Measurements from ENCODE around the gene DEPDC7.
"Not testable (repeated sequence)": the region's sequence is repeated elsewhere in the genome, so short reads cannot be mapped to it uniquely, and the experiment has no call there.

Gene DEPDC7

DNA sequence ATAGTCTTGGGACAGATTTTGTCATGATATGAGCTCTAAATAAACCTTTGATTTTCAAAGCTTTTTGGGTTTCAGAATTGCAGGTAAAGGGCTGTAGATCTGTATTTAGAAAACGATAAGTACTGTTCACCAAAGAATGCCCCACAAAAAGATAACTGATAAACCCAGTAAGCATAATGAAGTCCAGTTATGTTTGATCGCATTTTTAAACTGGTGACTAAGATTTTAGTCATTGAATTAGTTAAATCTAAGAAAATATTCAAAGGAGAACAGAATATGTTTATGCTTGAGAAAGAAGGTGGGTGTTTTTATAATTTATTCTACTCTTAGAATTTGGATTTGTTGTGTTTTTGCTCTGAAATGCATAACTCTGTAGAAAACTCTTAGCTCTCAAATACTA, 11.6 kb downstream of the DEPDC7 start:
- no peaks in the 10 kb centered on the region for H3K9me3 ChIP-seq (replicated peaks; ENCODE audit: low read length)
- no peaks in the 10 kb centered on the region for H3K27me3 ChIP-seq (ENCODE audit: control insufficient read depth, insufficient read depth, low read length)
- H3K9ac ChIP-seq (ENCODE audit: low read depth, low read length): no peak overlapping the region
- H3K36me3 ChIP-seq (ENCODE audit: insufficient read depth, low read length): peaks cover 12% of the 10 kb centered on the region
- H3K4me1 ChIP-seq (ENCODE audit: control insufficient read depth, insufficient read depth, low read length): peaks cover 14% of the 10 kb centered on the region
- H3K4me2 ChIP-seq (ENCODE audit: low read length): peak overlapping the region; percentile 44
- no peak overlapping the region for H3K4me3 ChIP-seq (ENCODE audit: low read length)

DNA sequence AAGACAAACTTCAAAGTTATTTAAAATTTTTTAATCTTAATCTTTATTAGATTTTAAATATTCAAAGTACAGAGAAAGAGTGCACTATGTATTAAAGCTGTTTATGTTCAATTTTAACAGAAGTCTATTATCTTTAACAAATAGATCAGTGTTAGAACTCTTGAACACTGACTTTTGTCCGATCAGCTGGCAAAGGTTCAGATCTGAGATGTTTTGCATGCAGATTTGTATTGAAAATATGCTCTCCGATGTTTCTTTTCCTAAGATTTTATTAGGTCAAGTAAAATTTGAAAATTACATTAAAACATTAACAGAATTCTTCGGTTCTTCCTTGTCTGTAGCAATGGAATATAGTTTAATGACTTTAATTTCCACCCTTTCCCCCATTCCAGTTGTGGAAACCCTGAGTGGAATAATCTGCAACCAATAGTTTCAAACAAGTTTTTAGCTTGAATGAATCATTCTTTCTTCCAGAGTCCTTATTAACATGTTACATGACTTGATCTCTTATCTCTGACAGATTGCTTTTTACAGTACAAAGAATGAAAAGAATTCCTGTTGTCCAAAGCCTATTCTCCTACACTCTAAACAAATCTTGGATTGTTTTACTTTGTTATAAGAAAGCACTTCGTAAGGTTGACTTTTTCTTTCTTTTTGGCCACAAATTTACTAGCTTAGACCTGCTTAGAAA, 12.3 kb downstream of the DEPDC7 start:
- Histone ChIP-seq H3K9me3 (replicated peaks; ENCODE audit: low read length) (no peaks in the 10 kb centered on the region), H3K4me2 (ENCODE audit: low read length) (no peak overlapping the region), H3K9ac (ENCODE audit: low read depth, low read length) (no peak overlapping the region), H3K4me1 (ENCODE audit: control insufficient read depth, insufficient read depth, low read length) (peaks cover 14% of the 10 kb centered on the region), H3K4me3 (ENCODE audit: low read length) (no peak overlapping the region), H3K36me3 (ENCODE audit: insufficient read depth, low read length) (peaks cover 14% of the 10 kb centered on the region), H3K27me3 (ENCODE audit: control insufficient read depth, insufficient read depth, low read length) (no peaks in the 10 kb centered on the region)

DNA sequence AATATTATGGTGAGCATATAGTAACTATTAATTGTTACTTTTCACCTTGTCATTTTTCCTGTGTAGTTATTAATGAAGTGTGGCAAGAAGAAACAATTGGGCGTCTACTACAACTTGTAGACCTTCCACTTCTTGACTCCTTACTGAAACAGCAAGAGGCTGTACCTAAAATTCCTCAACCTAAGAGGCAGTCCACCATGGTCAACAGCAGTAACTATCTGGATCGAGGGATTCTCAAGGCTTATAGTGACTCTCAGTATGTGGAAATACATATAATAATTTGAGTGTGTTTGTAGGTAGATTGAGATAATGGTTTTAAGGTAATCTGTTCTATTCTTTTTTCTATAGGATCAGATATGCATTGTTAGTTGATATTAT, 12.8 kb downstream of the DEPDC7 start:
- H3K9me3 ChIP-seq (replicated peaks; ENCODE audit: low read length): no peaks in the 10 kb centered on the region
- H3K27me3 ChIP-seq (ENCODE audit: control insufficient read depth, insufficient read depth, low read length): no peaks in the 10 kb centered on the region
- peaks cover 14% of the 10 kb centered on the region for H3K4me1 ChIP-seq (ENCODE audit: control insufficient read depth, insufficient read depth, low read length)
- peaks cover 18% of the 10 kb centered on the region for H3K36me3 ChIP-seq (ENCODE audit: insufficient read depth, low read length)
- H3K4me3 ChIP-seq (ENCODE audit: low read length): no peak overlapping the region
- H3K4me2 ChIP-seq (ENCODE audit: low read length): no peak overlapping the region
- no peak overlapping the region for H3K9ac ChIP-seq (ENCODE audit: low read depth, low read length)

DNA sequence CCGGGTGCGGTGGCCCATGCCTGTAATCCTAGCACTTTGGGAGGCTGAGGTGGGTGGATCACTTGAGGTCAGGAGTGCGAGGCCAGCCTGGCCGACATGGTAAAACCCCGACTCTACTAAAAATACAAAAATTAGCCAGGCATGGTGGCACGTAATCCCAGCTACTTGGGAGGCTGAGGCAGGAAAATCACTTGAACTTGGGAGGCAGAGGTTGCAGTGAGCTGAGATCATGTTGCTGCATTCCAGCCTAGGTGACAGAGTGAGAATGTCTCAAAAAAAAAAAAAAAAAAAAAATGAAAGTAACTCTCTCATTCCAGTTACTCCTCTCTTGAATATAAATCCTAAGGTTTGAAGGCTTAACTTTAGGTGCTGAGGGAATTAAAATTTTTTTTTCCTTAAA, 13.5 kb downstream of the DEPDC7 start:
- H3K9me3 ChIP-seq (replicated peaks; ENCODE audit: low read length); H3K4me2 ChIP-seq (ENCODE audit: low read length); H3K9ac ChIP-seq (ENCODE audit: low read depth, low read length); H3K4me3 ChIP-seq (ENCODE audit: low read length); H3K27me3 ChIP-seq (ENCODE audit: control insufficient read depth, insufficient read depth, low read length): not testable (repeated sequence)
- H3K4me1 ChIP-seq (ENCODE audit: control insufficient read depth, insufficient read depth, low read length): peaks cover 14% of the 10 kb centered on the region
- H3K36me3 ChIP-seq (ENCODE audit: insufficient read depth, low read length): peaks cover 22% of the 10 kb centered on the region

DNA sequence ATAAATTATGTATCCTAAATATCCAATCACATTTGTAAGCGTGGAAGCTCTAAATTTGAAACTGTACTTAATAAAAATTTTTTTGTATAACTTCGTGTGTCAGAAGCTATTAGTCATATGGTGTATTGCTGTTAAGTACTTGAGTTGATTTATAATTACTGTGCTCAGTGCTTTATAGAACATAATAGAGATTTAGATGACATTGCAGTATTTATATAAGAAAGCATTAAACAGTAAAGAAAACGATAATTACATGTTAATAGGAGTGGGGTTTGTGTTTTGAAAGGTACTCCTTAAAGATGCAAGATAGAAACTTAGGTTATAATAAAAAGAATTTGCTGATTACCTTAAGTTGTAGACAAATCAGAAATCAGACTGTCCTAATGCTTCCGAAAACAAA, 17.8 kb downstream of the DEPDC7 start:
- Histone ChIP-seq H3K9me3 (replicated peaks; ENCODE audit: low read length) (no peaks in the 10 kb centered on the region), H3K4me2 (ENCODE audit: low read length) (no peak overlapping the region), H3K9ac (ENCODE audit: low read depth, low read length) (no peak overlapping the region), H3K4me3 (ENCODE audit: low read length) (no peak overlapping the region), H3K4me1 (ENCODE audit: control insufficient read depth, insufficient read depth, low read length) (no peaks in the 10 kb centered on the region), H3K36me3 (ENCODE audit: insufficient read depth, low read length) (peaks cover 17% of the 10 kb centered on the region), H3K27me3 (ENCODE audit: control insufficient read depth, insufficient read depth, low read length) (no peaks in the 10 kb centered on the region)

DNA sequence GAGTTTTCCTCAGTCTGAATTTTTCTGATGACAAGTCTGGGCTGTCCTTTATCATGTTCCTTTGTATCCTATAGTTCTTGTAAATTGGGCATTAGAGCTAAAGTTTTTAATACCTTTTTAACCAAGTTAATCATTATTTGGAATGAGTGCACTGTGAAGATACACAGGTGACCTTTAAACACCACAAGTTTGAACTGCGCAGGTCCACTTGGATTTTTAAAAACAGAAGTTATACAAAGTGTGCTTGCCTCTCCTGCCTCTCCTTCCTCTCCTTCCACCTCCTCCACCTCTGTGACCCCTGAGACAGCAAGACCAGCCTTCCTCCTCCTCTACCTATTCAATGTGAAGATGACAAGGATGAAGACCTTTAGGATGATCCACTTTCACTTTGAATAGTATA, 19.3 kb downstream of the DEPDC7 start:
- Histone ChIP-seq H3K27me3 (ENCODE audit: control insufficient read depth, insufficient read depth, low read length) (no peaks in the 10 kb centered on the region), H3K4me1 (ENCODE audit: control insufficient read depth, insufficient read depth, low read length) (no peaks in the 10 kb centered on the region), H3K4me3 (ENCODE audit: low read length) (no peak overlapping the region), H3K9ac (ENCODE audit: low read depth, low read length) (no peak overlapping the region), H3K4me2 (ENCODE audit: low read length) (no peak overlapping the region), H3K9me3 (replicated peaks; ENCODE audit: low read length) (no peaks in the 10 kb centered on the region), H3K36me3 (ENCODE audit: insufficient read depth, low read length) (peaks cover 17% of the 10 kb centered on the region)

DNA sequence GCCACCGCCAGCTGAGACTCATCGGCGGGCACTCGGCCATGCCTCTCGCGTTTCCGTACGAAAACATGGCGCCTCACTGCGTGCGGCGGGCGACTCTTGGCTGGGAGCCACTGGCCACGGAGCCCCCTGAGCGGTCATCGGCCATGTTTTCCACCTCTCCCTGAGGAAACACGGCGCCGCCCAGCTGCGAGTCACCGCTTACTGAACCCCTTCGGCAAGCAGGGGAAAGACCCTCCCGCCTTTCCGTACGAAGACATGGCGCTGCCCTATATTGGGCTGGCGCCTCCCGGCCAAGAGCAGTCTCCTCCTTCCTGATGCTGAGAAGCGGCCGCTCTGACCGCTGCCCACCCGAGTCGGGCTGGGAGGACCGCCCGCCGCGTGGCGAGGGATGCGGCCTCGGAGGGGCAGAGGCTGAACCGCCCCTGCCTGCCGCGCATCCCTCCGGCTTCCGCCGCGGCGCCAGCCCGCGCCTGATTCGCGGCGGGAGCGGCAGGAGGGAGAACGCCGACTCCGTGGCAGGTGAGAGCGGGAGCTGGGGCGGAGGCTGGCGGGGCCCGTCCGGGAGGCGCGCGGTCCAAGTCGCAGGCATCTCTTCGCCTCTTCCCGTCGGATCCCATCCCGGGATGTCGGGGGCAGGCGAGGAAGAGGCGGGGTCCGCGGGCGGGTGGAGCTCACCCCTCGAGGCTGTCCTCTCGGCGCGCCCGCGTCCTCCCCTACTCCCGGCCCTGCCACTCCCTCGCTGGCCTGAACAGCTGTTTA, 23.8 kb downstream of the DEPDC7 start, which contains the start of gene TCP11L1:
Gene TCP11L1, plus strand, starts transcription at position 299 of the 759 bp plus-strand sequence. CDS start 4,202 bp downstream, outside the sequence.
- Histone ChIP-seq H3K4me2 (ENCODE audit: low read length) (peak within 1 kb of the TSS; percentile 82), H3K9ac (ENCODE audit: low read depth, low read length) (peak within 1 kb of the TSS; percentile 89), H3K9me3 (replicated peaks; ENCODE audit: low read length) (no peaks in the 10 kb centered on the region), H3K36me3 (ENCODE audit: insufficient read depth, low read length) (peaks cover 6% of the 10 kb centered on the region), H3K4me3 (ENCODE audit: low read length) (peak within 1 kb of the TSS; percentile 83), H3K27me3 (ENCODE audit: control insufficient read depth, insufficient read depth, low read length) (no peaks in the 10 kb centered on the region), H3K4me1 (ENCODE audit: control insufficient read depth, insufficient read depth, low read length) (peaks cover 23% of the 10 kb centered on the region)

DNA sequence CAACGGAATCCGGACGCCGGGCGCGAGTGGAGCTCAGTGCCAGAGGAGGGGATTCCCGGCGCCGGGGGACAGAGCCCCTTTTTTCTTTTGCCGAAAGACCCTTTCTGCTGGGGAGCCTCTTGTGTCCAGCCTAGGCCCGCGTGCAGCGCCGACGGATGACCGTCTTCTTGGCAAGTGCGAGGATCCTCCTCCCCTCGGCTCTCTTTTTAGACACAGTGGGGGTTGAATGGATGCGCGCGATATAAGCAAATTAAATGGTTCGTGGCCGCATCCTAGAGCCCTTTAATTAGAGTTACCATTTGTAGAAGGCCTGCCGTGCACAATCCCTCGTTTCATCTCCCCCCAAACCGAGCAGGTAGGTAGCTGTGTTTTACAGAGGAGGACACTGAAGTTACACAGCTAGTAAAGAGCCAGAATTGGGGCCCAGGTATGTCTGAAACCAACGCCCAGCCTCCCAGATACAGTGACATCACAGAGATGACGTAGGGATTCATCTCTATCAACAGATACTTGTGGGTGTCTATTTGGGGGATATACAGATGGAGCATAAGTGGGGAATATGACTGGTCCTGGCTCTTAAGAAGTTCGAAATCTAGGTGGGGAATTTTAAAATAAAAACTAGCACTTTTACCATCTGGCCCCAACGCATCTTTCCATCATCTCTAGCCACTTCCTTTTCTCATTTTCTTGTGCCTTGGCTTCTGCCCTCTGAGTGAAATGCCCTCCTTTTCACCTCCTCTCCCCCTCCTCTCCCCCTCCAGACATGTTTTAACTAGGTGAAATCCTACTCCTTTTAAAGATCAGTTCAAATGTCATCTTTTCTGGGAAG, 24.6 kb downstream of the DEPDC7 start:
- peak overlapping the region; percentile 83 for H3K4me3 ChIP-seq (ENCODE audit: low read length)
- H3K27me3 ChIP-seq (ENCODE audit: control insufficient read depth, insufficient read depth, low read length): no peaks in the 10 kb centered on the region

DNA sequence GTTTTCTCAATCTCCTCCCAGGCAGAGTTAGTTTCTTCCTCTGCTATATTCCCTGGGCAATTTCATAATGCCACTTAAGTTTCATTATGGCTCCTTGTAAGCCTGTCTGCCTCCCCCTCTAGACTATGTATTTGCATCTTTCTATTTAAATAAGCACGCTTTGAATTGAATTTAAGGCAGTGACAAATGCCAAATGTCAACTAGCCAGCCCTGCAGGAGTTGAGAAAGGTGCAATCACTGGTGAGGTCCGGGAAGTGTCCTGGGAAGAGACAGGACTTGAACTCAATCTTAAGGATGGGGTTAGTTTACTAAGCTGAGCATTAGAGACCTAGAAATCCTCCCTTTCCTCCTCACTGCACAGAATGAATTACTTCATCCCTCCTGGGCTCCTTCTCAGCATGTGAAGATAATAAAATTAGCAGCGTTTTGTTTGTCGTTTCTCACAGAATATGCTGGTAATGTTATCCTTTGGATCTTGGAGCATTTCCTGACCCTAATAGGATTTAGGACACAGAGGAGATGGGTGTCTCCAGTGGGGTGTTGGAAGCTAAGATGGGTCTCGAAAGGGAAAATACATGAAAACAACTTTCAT, 25.3 kb downstream of the DEPDC7 start:
- peak overlapping the region; percentile 89 for H3K9ac ChIP-seq (ENCODE audit: low read depth, low read length)
- H3K4me1 ChIP-seq (ENCODE audit: control insufficient read depth, insufficient read depth, low read length): peaks cover 28% of the 10 kb centered on the region
- peak overlapping the region; percentile 83 for H3K4me3 ChIP-seq (ENCODE audit: low read length)
- H3K9me3 ChIP-seq (replicated peaks; ENCODE audit: low read length): no peaks in the 10 kb centered on the region
- peaks cover 21% of the 10 kb centered on the region for H3K36me3 ChIP-seq (ENCODE audit: insufficient read depth, low read length)
- H3K4me2 ChIP-seq (ENCODE audit: low read length): peak overlapping the region; percentile 82
- H3K27me3 ChIP-seq (ENCODE audit: control insufficient read depth, insufficient read depth, low read length): no peaks in the 10 kb centered on the region

More for the DNA sequence above, 24.6 kb downstream of the DEPDC7 start:
- Histone ChIP-seq H3K4me2 (ENCODE audit: low read length) (peak overlapping the region; percentile 82), H3K9ac (ENCODE audit: low read depth, low read length) (peak overlapping the region; percentile 89), H3K36me3 (ENCODE audit: insufficient read depth, low read length) (peaks cover 14% of the 10 kb centered on the region), H3K9me3 (replicated peaks; ENCODE audit: low read length) (no peaks in the 10 kb centered on the region), H3K4me1 (ENCODE audit: control insufficient read depth, insufficient read depth, low read length) (peaks cover 28% of the 10 kb centered on the region)

DNA sequence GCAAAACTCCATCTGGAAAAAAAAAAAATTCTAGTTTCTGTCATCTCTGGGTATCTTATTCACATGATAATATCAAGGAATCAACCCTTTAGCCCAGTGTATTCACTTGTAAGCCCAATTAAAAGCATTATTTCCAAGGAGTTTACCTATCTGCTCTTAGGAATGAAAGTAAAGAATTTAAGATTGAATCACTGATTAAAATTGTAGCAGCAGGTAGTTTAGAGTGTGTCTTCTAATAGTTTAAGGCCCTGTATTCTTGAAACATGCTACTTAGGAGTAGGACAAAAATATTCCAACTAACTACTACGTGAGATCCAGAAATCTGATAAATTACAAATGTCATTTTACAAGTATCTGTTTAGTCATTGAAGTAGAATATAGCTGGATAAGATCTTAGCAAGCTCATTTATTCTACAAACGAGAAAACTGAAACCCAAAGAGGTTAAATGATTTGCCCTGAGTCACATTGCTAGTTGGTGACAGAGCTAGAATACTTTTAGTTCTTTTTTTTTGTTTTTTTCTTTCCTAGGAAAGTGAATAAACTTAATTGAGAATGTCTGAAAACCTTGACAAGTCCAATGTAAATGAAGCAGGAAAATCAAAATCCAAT, 27.6 kb downstream of the DEPDC7 start:
- Histone ChIP-seq H3K36me3 (ENCODE audit: insufficient read depth, low read length) (peaks cover 23% of the 10 kb centered on the region), H3K4me1 (ENCODE audit: control insufficient read depth, insufficient read depth, low read length) (peaks cover 28% of the 10 kb centered on the region), H3K4me3 (ENCODE audit: low read length) (no peak overlapping the region), H3K9me3 (replicated peaks; ENCODE audit: low read length) (no peaks in the 10 kb centered on the region), H3K4me2 (ENCODE audit: low read length) (peak overlapping the region; percentile 11), H3K27me3 (ENCODE audit: control insufficient read depth, insufficient read depth, low read length) (no peaks in the 10 kb centered on the region), H3K9ac (ENCODE audit: low read depth, low read length) (no peak overlapping the region)

Data from skeletal muscle satellite cell (primary cell).